GM23338 (cell line): ENCODE measurements around the gene PRDM7. TPM values are rescaled to one million over a fixed set of nuclear protein-coding genes. Genes with fewer than 3 reads are reported as not detected.
A peak's percentile ranks its signal among the peaks of the same experiment; 100 is the strongest.

Experiments used
- ATAC-seq: fragments of 200-7000 bp; cut with Tn5 transposase; 3 replicates; pipeline ENCODE4 v1.9.1; 2020
- DNase-seq: peaks from one replicate; pipeline ENCODE4 v3.0.0-alpha.2; 2015; ENCODE audit warnings: low spot score
- H2AFZ ChIP-seq: fragments of 200-600 bp; sonication (generic); 2 replicates; pipeline ENCODE4 v1.8.0; 2016; ENCODE audit warnings: antibody characterized with exemption, mild to moderate bottlenecking, moderate library complexity
- H3F3A ChIP-seq: fragments of 200-600 bp; sonication (generic); replicated peaks from 2 replicates; pipeline ENCODE4 v1.8.0; 2017; ENCODE audit warnings: antibody characterized with exemption, mixed run types, low read depth
- H3K27ac ChIP-seq: fragments of 200-600 bp; sonication (generic); 2 replicates; pipeline ENCODE4 v1.6.1; 2016; ENCODE audit warnings: low read depth
- H3K27me3 ChIP-seq: fragments of 200-600 bp; sonication (generic); 2 replicates; pipeline ENCODE4 v1.8.0; 2016; ENCODE audit warnings: mild to moderate bottlenecking, mixed run types, moderate library complexity; ENCODE audit not compliant: insufficient read depth
- H3K36me3 ChIP-seq: fragments of 200-600 bp; sonication (generic); 2 replicates; pipeline ENCODE4 v1.8.0; 2016; ENCODE audit warnings: mild to moderate bottlenecking; ENCODE audit not compliant: insufficient read depth
- H3K4me1 ChIP-seq: fragments of 200-600 bp; sonication (generic); 2 replicates; pipeline ENCODE4 v1.8.0; 2016; ENCODE audit warnings: mild to moderate bottlenecking, moderate library complexity; ENCODE audit not compliant: insufficient read depth
- H3K4me2 ChIP-seq: fragments of 200-600 bp; sonication (generic); 2 replicates; pipeline ENCODE4 v1.7.1; 2017; ENCODE audit warnings: mixed run types
- H3K4me3 ChIP-seq: fragments of 200-600 bp; sonication (generic); 2 replicates; pipeline ENCODE4 v1.6.1; 2016; ENCODE audit warnings: mixed run types
- H3K79me2 ChIP-seq: fragments of 200-600 bp; sonication (generic); replicated peaks from 2 replicates; pipeline ENCODE4 v1.8.0; 2017; ENCODE audit warnings: mild to moderate bottlenecking; ENCODE audit not compliant: insufficient read depth
- H3K9me2 ChIP-seq: fragments of 200-600 bp; sonication (generic); 2 replicates; pipeline ENCODE4 v1.8.0; 2017; ENCODE audit not compliant: insufficient read depth
- H4K20me1 ChIP-seq: fragments of 200-600 bp; sonication (generic); replicated peaks from 2 replicates; pipeline ENCODE4 v1.8.0; 2017; ENCODE audit warnings: mild to moderate bottlenecking; ENCODE audit not compliant: insufficient read depth
- H3K27ac Mint-ChIP-seq: 2 replicates; pipeline ENCODE4 v1.8.0; 2020; ENCODE audit warnings: inconsistent platforms, mild to moderate bottlenecking, moderate library complexity, mixed read lengths
- H3K27me3 Mint-ChIP-seq: 3 replicates; pipeline ENCODE4 v1.8.0; 2022; ENCODE audit warnings: low read depth, mild to moderate bottlenecking, moderate library complexity, mixed read lengths, inconsistent platforms; ENCODE audit not compliant: insufficient read depth, poor library complexity
- H3K36me3 Mint-ChIP-seq: 3 replicates; pipeline ENCODE4 v1.8.0; 2021; ENCODE audit warnings: low read depth, mild to moderate bottlenecking, inconsistent platforms, moderate library complexity, mixed read lengths
- H3K4me1 Mint-ChIP-seq: 3 replicates; pipeline ENCODE4 v1.8.0; 2020; ENCODE audit warnings: mild to moderate bottlenecking, inconsistent platforms, mixed read lengths
- H3K4me3 Mint-ChIP-seq: 3 replicates; pipeline ENCODE4 v1.8.0; 2021; ENCODE audit warnings: moderate library complexity, mild to moderate bottlenecking, inconsistent platforms, mixed read lengths
- H3K9me3 Mint-ChIP-seq: 3 replicates; pipeline ENCODE4 v1.8.0; 2020; ENCODE audit warnings: moderate library complexity, mild to moderate bottlenecking, inconsistent platforms, mixed read lengths
- CTCF ChIP-seq, 2 experiments: fragments of 200-600 bp in 1 of 2; sonication (generic) in 1 of 2; conservative IDR thresholded peaks; 2 replicates each; pipeline versions ENCODE4 v1.5.1 to v1.6.1; 2016 to 2017; ENCODE audit warnings: antibody characterized with exemption in 2 of 2, low read depth in 2 of 2, mild to moderate bottlenecking in 2 of 2, moderate library complexity in 1 of 2
- ETS1 ChIP-seq: IDR thresholded peaks from 2 replicates; pipeline ENCODE4 v1.6.1; 2016; ENCODE audit warnings: antibody characterized with exemption
- NANOG ChIP-seq: IDR thresholded peaks from 2 replicates; pipeline ENCODE4 v1.6.1; 2016; ENCODE audit warnings: antibody characterized with exemption, borderline replicate concordance
- POLR2AphosphoS5 ChIP-seq: IDR thresholded peaks from 2 replicates; pipeline ENCODE4 v1.6.1; 2016; ENCODE audit warnings: antibody characterized with exemption, low read depth
- REST ChIP-seq: IDR thresholded peaks from one replicate; pipeline ENCODE4 v1.6.1; 2018; ENCODE audit warnings: antibody characterized with exemption; ENCODE audit not compliant: unreplicated experiment
- STAT1 ChIP-seq: IDR thresholded peaks from one replicate; pipeline ENCODE4 v1.6.1; 2016; ENCODE audit warnings: antibody characterized with exemption; ENCODE audit not compliant: unreplicated experiment
- ZNF114 ChIP-seq: fragments of 250-450 bp; sonication (Bioruptor Pico); IDR thresholded peaks from 2 replicates; pipeline ENCODE4 v1.5.0; 2020; ENCODE audit warnings: mild to moderate bottlenecking, moderate library complexity
- polyA plus RNA-seq: library from polyadenylated mRNA; unstranded; fragments of >200 nt; fragmentation: Nextera tagmentation; extraction: Ambion mirVana; gene quantifications from 2 replicates; pipeline ENCODE4 v1.2.1, GENCODE V29; 2016
- total RNA-seq: library from RNA; depleted of rRNA; stranded (reverse); fragments of >200 nt; shearing (Covaris generic); gene quantifications from 2 replicates; pipeline ENCODE4 v1.2.3, GENCODE V29; 2014

Gene PRDM7
- total and polyA plus RNA-seq, 2 experiments from 2014 or later, result 0.08 TPM; not detected in 1

GRCh38 chr16:90084215-90084950 lies 7.3 kb upstream of the PRDM7 start (continued):
- TF ChIP-seq ETS1, result no peak
- no peak for TF ChIP-seq CTCF (conservative IDR thresholded peaks at IDR 0.05; ENCODE audit: low read depth in 2 of 2)
- TF ChIP-seq NANOG, result no peak

- no peak overlapping the region for H3K27ac ChIP-seq
- H3K9me2 ChIP-seq, result no peaks in the 10 kb centered on the region
- no peak for DNase-seq
- no peak overlapping the region for H3K27ac Mint-ChIP-seq
- no peaks in the 10 kb centered on the region for H3K36me3 ChIP-seq
- peak overlapping the region; percentile 86 for H3K4me3 Mint-ChIP-seq
- no peak overlapping the region for H2AFZ ChIP-seq
- no peak for TF ChIP-seq ZNF114 (CRISPR knock-in tag)
- TF ChIP-seq POLR2AphosphoS5, result no peak
- no peak for TF ChIP-seq CTCF (conservative IDR thresholded peaks at IDR 0.05; ENCODE audit: low read depth in 2 of 2)
- H3K79me2 ChIP-seq, result no peaks in the 10 kb centered on the region
- H3K4me3 ChIP-seq, result no peak overlapping the region; the same call in 1 of the 2 replicates
- H3K27me3 Mint-ChIP-seq, result peaks cover 26% of the 10 kb centered on the region
- peaks cover 8% of the 10 kb centered on the region; the same call in 2 of the 3 replicates for H3K9me3 Mint-ChIP-seq
- peaks cover 6% of the 10 kb centered on the region; the same call in 1 of the 2 replicates for H3K4me1 ChIP-seq
- H3K27me3 ChIP-seq, result peaks cover 20% of the 10 kb centered on the region
- ATAC-seq, result no peak
- H3F3A ChIP-seq, result no peaks in the 10 kb centered on the region
- peaks cover under 1% of the 10 kb centered on the region; the same call in 1 of the 3 replicates for H3K4me1 Mint-ChIP-seq
- no peaks in the 10 kb centered on the region; the same call in 2 of the 3 replicates for H3K36me3 Mint-ChIP-seq
- no peak overlapping the region for H3K4me2 ChIP-seq
- H4K20me1 ChIP-seq, result no peaks in the 10 kb centered on the region
Measured at GRCh38 chr16:90083139-90083538, 6.0 kb upstream of the PRDM7 start.

- Mint-ChIP-seq H3K4me1 (peaks cover 12% of the 10 kb centered on the region), H3K27me3 (peaks cover 40% of the 10 kb centered on the region), H3K4me3 (peak overlapping the region; percentile 86), H3K27ac (no peak overlapping the region), H3K9me3 (peaks cover 9% of the 10 kb centered on the region; the same call in 2 of the 3 replicates), H3K36me3 (no peaks in the 10 kb centered on the region; the same call in 2 of the 3 replicates)
- H3K4me1 ChIP-seq, result peaks cover 8% of the 10 kb centered on the region; the same call in 1 of the 2 replicates
- no peaks in the 10 kb centered on the region for H3F3A ChIP-seq
- H3K79me2 ChIP-seq, result no peaks in the 10 kb centered on the region
- no peaks in the 10 kb centered on the region for H3K9me2 ChIP-seq
- peak overlapping the region; percentile 80; the same call in 1 of the 2 replicates for H2AFZ ChIP-seq
- no peak; the same call in 2 of the 3 replicates for ATAC-seq
- no peak for DNase-seq
- no peaks in the 10 kb centered on the region for H3K36me3 ChIP-seq
- H3K4me3 ChIP-seq, result peak overlapping the region; percentile 85; the same call in 1 of the 2 replicates
- H3K27me3 ChIP-seq, result peaks cover 27% of the 10 kb centered on the region
- H4K20me1 ChIP-seq, result no peaks in the 10 kb centered on the region
- H3K27ac ChIP-seq, result no peak overlapping the region
- no peak overlapping the region for H3K4me2 ChIP-seq
- TF ChIP-seq ZNF114 (CRISPR knock-in tag) (no peak), REST (no peak), STAT1 (no peak), CTCF (conservative IDR thresholded peaks at IDR 0.05; ENCODE audit: low read depth in 2 of 2) (no peak)
Measured at GRCh38 chr16:90081606-90081970, 4.5 kb upstream of the PRDM7 start.
